Brain microvascular endothelial cell (primary cell): ENCODE results near the gene MDM4.
A peak's percentile ranks its signal among the peaks of the same experiment; 100 is the strongest.

Experiments used
- DNase-seq: peaks from one replicate; pipeline ENCODE4 v3.0.0-alpha.2; 2020
- H3K27ac ChIP-seq: fragments of 250-450 bp; sonication (Bioruptor Pico); 2 replicates; pipeline ENCODE4 v1.5.1; 2020; ENCODE audit warnings: mild to moderate bottlenecking, moderate library complexity
- H3K27me3 ChIP-seq: fragments of 250-450 bp; sonication (Bioruptor Pico); replicated peaks from 2 replicates; pipeline ENCODE4 v1.5.1; 2020; ENCODE audit warnings: mild to moderate bottlenecking
- H3K36me3 ChIP-seq: fragments of 250-450 bp; sonication (Bioruptor Pico); replicated peaks from 2 replicates; pipeline ENCODE4 v1.5.1; 2020; ENCODE audit warnings: mild to moderate bottlenecking
- H3K4me3 ChIP-seq: 2 replicates; pipeline ENCODE4 v1.5.1; 2011; ENCODE audit warnings: low read depth, mild to moderate bottlenecking, control low read depth, low read length, moderate library complexity
- CTCF ChIP-seq: IDR thresholded peaks from 2 replicates; pipeline ENCODE4 v1.5.1; 2011; ENCODE audit warnings: low read depth, mild to moderate bottlenecking, moderate library complexity, low read length, control low read depth, inconsistent platforms; ENCODE audit errors: missing control alignments
- in situ Hi-C: cut with HindIII; loops from 2 replicates; pipeline ENCODE4 v1.10.0; 2017; ENCODE audit warnings: low sequenced_read_pairs, low pct_ligation_motif_present

The MDM4 gene

GRCh38 chr1:204516180-204516879, at the start of gene MDM4:
Gene MDM4 (plus strand): TSS chr1:204516406. CDS start chr1:204525519, 9,113 bp downstream.
- H3K27me3 ChIP-seq: no peaks in the 10 kb centered on the region
- H3K4me3 ChIP-seq: peak within 1 kb of the TSS; percentile 65
- DNase-seq: peak; percentile 96
- no peak for TF ChIP-seq CTCF
- H3K36me3 ChIP-seq: no peaks in the 10 kb centered on the region
- in situ Hi-C loops: no loop called here
- peak within 1 kb of the TSS; percentile 84 for H3K27ac ChIP-seq

GRCh38 chr1:204466416-204467405, 49.5 kb upstream of the MDM4 start:
- in situ Hi-C loops: no loop called here
- no peaks in the 10 kb centered on the region for H3K36me3 ChIP-seq
- H3K27ac ChIP-seq: no peak overlapping the region
- H3K4me3 ChIP-seq: no peak overlapping the region
- DNase-seq: no peak
- H3K27me3 ChIP-seq: no peaks in the 10 kb centered on the region
- no peak for TF ChIP-seq CTCF

GRCh38 chr1:204468206-204468605, 48.0 kb upstream of the MDM4 start:
- Histone ChIP-seq H3K4me3 (no peak overlapping the region), H3K27ac (no peak overlapping the region), H3K36me3 (no peaks in the 10 kb centered on the region), H3K27me3 (no peaks in the 10 kb centered on the region)
- TF ChIP-seq CTCF: no peak
- in situ Hi-C loops: no loop called here
- DNase-seq: no peak

DNA sequence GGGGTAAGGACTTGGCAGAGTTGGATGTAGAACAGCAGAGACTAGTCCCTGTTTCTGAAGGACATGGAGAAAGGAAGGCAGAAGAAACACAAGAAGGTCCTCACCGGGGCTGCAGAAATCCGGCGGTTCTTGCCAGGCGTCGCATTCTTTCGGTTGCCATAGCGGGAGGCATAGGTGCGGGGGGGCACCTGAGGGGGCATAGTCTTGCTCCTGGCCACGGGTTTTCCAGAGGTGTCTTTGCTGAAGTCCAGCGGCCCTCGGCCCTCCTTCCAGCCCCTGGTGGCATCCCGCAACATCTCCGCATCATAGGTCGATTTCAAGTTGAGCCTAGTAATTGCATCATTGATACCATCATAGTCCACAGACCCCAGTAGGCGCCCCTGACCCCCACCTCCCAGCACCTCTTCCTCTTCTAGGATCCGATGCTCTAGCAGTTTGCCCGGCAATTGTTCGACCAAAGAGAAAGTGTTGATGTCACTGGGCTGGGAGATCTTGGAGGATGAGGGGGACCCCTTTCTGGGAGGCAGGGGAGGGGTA, 47.4 kb upstream of the MDM4 start:
- no peak for TF ChIP-seq CTCF
- H3K36me3 ChIP-seq: no peaks in the 10 kb centered on the region

GRCh38 chr1:204469304-204469703, 46.9 kb upstream of the MDM4 start:
- in situ Hi-C loops: no loop called here
- no peak overlapping the region for H3K4me3 ChIP-seq
- peaks cover 3% of the 10 kb centered on the region for H3K27me3 ChIP-seq
- H3K36me3 ChIP-seq: no peaks in the 10 kb centered on the region
- H3K27ac ChIP-seq: no peak overlapping the region
- DNase-seq: no peak
- no peak for TF ChIP-seq CTCF

More for the DNA sequence above, 47.4 kb upstream of the MDM4 start:
- no peak for DNase-seq
- H3K27me3 ChIP-seq: no peaks in the 10 kb centered on the region
- in situ Hi-C loops: no loop called here
- H3K27ac ChIP-seq: no peak overlapping the region
- H3K4me3 ChIP-seq: no peak overlapping the region
